DMS 273 treated with DMSO at 0.1 percent for 48 hours (cell line): ENCODE results near the gene LRRC1.

ENCODE experiments used
- DNase-seq: peaks from one replicate; lab custom pipeline; 2025; lab: John Stamatoyannopoulos, UW

Gene LRRC1

GRCh38 chr6:53815381-53816119, 20.7 kb downstream of the LRRC1 start:
- no peak for DNase-seq

GRCh38 chr6:53818858-53819609, 24.2 kb downstream of the LRRC1 start:
- no peak for DNase-seq

GRCh38 chr6:53822401-53823125, 27.8 kb downstream of the LRRC1 start:
- DNase-seq = no peak

GRCh38 chr6:53824714-53825113, 29.9 kb downstream of the LRRC1 start:
- DNase-seq = no peak

- DNase-seq = no peak
Observed at GRCh38 chr6:53825532-53826321, 30.9 kb downstream of the LRRC1 start.

GRCh38 chr6:53827531-53827930, 32.7 kb downstream of the LRRC1 start:
- no peak for DNase-seq

GRCh38 chr6:53828215-53828614, 33.4 kb downstream of the LRRC1 start:
- DNase-seq = peak; percentile 31

GRCh38 chr6:53828966-53829697, 34.3 kb downstream of the LRRC1 start:
- no peak for DNase-seq

- no peak for DNase-seq
Observed at GRCh38 chr6:53829698-53830221, 35.0 kb downstream of the LRRC1 start.

GRCh38 chr6:53830366-53830765, 35.6 kb downstream of the LRRC1 start:
- no peak for DNase-seq

- no peak for DNase-seq
Observed at GRCh38 chr6:53831081-53831869, 36.5 kb downstream of the LRRC1 start.

GRCh38 chr6:53831936-53832660, 37.3 kb downstream of the LRRC1 start:
- no peak for DNase-seq

- DNase-seq = no peak
Observed at GRCh38 chr6:53833155-53833554, 38.4 kb downstream of the LRRC1 start.

GRCh38 chr6:53834132-53834531, 39.3 kb downstream of the LRRC1 start:
- DNase-seq = no peak

- peak; percentile 59 for DNase-seq
Observed at GRCh38 chr6:53837865-53838769, 43.3 kb downstream of the LRRC1 start.

GRCh38 chr6:53840027-53840426, 45.2 kb downstream of the LRRC1 start:
- DNase-seq = no peak

- DNase-seq = no peak
Observed at GRCh38 chr6:53845280-53846195, 50.7 kb downstream of the LRRC1 start.
